MM.1S (cell line): ENCODE data around the gene PRM2.

Experiments
- DNase-seq: peaks from one replicate; pipeline ENCODE4 v3.0.0-alpha.2; 2015
- H2AFZ ChIP-seq: fragments of 300-600 bp; sonication (generic); 2 replicates; pipeline ENCODE4 v1.6.0; 2016; ENCODE audit warnings: antibody characterized with exemption, low read length
- H3F3A ChIP-seq: fragments of 300-600 bp; sonication (generic); 2 replicates; pipeline ENCODE4 v1.6.1; 2016; ENCODE audit warnings: mild to moderate bottlenecking, antibody characterized with exemption, low read length, moderate library complexity, mixed read lengths; ENCODE audit not compliant: insufficient read depth
- H3K27ac ChIP-seq: fragments of 300-600 bp; sonication (generic); 2 replicates; pipeline ENCODE4 v1.5.1; 2016; ENCODE audit warnings: mild to moderate bottlenecking, low read length
- H3K27me3 ChIP-seq: fragments of 300-600 bp; sonication (generic); replicated peaks from 2 replicates; pipeline ENCODE4 v1.6.0; 2016; ENCODE audit warnings: low read length; ENCODE audit not compliant: insufficient read depth
- H3K36me3 ChIP-seq: fragments of 300-600 bp; sonication (generic); replicated peaks from 2 replicates; pipeline ENCODE4 v1.6.1; 2016; ENCODE audit warnings: mild to moderate bottlenecking, low read length, mixed read lengths; ENCODE audit not compliant: insufficient read depth
- H3K4me1 ChIP-seq: fragments of 300-600 bp; sonication (generic); 2 replicates; pipeline ENCODE4 v1.6.1; 2016; ENCODE audit warnings: low read length, mixed read lengths
- H3K4me2 ChIP-seq: fragments of 300-600 bp; sonication (generic); 2 replicates; pipeline ENCODE4 v1.6.0; 2016; ENCODE audit warnings: low read depth, low read length
- H3K4me3 ChIP-seq: fragments of 300-600 bp; sonication (generic); 2 replicates; pipeline ENCODE4 v1.5.1; 2016; ENCODE audit warnings: low read length, mixed read lengths
- H3K79me2 ChIP-seq: fragments of 300-600 bp; sonication (generic); 2 replicates; pipeline ENCODE4 v1.6.1; 2016; ENCODE audit warnings: mixed run types, low read length, mixed read lengths
- H3K9ac ChIP-seq: fragments of 300-600 bp; sonication (generic); 2 replicates; pipeline ENCODE4 v1.6.1; 2016; ENCODE audit warnings: low read length, mixed read lengths
- H3K9me2 ChIP-seq: fragments of 300-600 bp; sonication (generic); replicated peaks from 2 replicates; pipeline ENCODE4 v1.6.1; 2016; ENCODE audit warnings: mild to moderate bottlenecking, low read length, mixed read lengths; ENCODE audit not compliant: insufficient read depth
- H3K9me3 ChIP-seq: fragments of 300-600 bp; sonication (generic); replicated peaks from 2 replicates; pipeline ENCODE4 v1.6.1; 2016; ENCODE audit warnings: mild to moderate bottlenecking, low read length, mixed read lengths; ENCODE audit not compliant: insufficient read depth
- H4K20me1 ChIP-seq: fragments of 300-600 bp; sonication (generic); 2 replicates; pipeline ENCODE4 v1.6.1; 2016; ENCODE audit warnings: mild to moderate bottlenecking, low read length, moderate library complexity, mixed read lengths; ENCODE audit not compliant: insufficient read depth
- EZH2 ChIP-seq: fragments of 300-600 bp; sonication (generic); optimal IDR thresholded peaks from 2 replicates; pipeline ENCODE3; 2017; ENCODE audit warnings: low read depth, mild to moderate bottlenecking, antibody characterized with exemption, low read length, mixed read lengths
- EZH2phosphoT487 ChIP-seq: fragments of 300-600 bp; sonication (generic); IDR thresholded peaks from 2 replicates; pipeline ENCODE4 v1.6.1; 2018; ENCODE audit warnings: antibody characterized with exemption, low read length
- TF ChIP-seq, protein P1 (sequence below): fragments of 300-600 bp; sonication (generic); IDR thresholded peaks from 2 replicates; pipeline ENCODE4 v1.5.1; 2016; ENCODE audit warnings: antibody characterized with exemption, low read length, mixed read lengths

The PRM2 gene, protein sequence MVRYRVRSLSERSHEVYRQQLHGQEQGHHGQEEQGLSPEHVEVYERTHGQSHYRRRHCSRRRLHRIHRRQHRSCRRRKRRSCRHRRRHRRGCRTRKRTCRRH

DNA sequence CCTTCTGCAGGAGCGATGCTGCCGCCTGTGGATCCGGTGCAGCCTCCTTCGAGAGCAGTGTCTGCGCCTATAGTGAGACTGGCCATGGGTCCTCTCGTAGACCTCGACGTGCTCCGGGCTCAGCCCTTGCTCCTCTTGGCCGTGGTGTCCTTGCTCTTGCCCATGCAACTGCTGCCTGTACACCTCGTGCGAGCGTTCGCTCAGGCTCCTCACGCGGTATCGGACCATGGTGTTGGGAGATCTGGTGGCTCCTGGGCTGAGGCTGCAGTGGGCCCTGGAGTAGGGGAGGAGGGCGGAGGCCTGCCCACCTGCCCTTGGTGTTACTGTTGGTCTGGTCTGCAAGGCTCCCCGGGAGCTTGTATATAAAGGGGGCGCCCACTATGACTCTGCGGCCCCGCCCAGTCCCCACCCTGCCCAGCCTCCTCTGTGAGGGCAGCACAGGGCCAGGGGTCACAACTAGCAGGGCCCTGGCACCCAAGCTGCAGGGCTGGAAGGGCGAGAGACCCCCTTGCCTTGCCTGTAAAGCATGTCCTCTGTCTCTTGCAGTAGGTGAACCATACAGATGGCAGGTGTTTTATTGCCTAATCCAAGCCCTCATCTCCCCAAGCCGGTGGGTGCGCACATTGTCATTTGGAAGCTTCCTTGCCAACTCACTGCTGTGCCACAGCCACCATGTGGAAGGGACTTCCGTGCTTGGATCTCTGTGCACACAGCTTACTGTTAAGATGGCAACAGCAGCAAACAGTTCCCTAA is at the start of gene PRM2:
Gene PRM2 (minus strand): TSS at position 338 of the 753 bp plus-strand sequence. CDS start 110 bp downstream, at position 228.
- no peak within 1 kb of the TSS for H3K27ac ChIP-seq
- no peak within 1 kb of the TSS for H3K4me2 ChIP-seq
- H4K20me1 ChIP-seq, result no peaks in the 10 kb centered on the region
- peaks cover 5% of the 10 kb centered on the region; the same call in 1 of the 2 replicates for H3K27me3 ChIP-seq
- no peak for DNase-seq
- no peaks in the 10 kb centered on the region for H3K9me3 ChIP-seq
- no peaks in the 10 kb centered on the region for H3F3A ChIP-seq
- H3K4me3 ChIP-seq, result no peak within 1 kb of the TSS
- H3K79me2 ChIP-seq, result no peaks in the 10 kb centered on the region
- TF ChIP-seq EZH2, result no peak
- H3K9me2 ChIP-seq, result no peaks in the 10 kb centered on the region
- no peaks in the 10 kb centered on the region for H3K36me3 ChIP-seq
- H2AFZ ChIP-seq, result no peak within 1 kb of the TSS
- no peak within 1 kb of the TSS for H3K9ac ChIP-seq
- 0 out of 2 replicates have a peak, but pooled peaks cover 7% of the 10 kb centered on the region for H3K4me1 ChIP-seq

DNA sequence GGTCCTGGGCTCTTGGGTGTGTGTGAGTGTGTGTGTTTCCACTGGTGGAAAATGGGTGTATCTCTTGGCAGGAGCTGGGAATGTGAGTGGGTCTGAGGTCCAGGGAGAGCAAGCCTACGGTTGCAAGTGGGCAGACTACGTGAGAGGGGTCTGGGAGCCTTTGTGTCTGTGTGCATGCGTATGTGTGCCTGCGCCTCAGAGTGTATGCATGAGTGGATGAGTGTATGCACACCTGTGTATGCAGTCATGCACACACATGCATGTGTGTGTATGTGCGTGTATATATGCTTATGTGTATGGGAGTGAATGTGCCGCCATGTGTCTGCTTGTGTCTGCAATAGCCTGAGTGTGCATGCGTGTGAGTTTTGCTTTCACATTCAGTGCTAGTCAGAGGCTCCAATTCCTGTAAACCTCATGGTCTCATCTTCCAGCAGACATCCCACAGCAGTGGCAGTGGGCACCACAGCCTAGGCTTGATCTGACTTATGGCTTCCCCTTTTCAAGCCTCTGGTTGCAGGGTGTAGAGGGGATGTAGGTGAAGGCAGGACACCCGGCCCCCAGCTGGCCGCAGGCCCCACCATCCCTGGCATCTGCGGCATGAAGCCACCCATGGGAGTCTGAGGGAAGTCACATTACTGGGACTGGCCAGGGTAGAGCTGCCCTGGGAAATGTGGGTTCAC is 49.3 kb upstream of the PRM2 start:
- no peak overlapping the region for H2AFZ ChIP-seq
- no peak overlapping the region for H3K27ac ChIP-seq
- H3K4me1 ChIP-seq, result peaks cover 26% of the 10 kb centered on the region
- H3K79me2 ChIP-seq, result no peaks in the 10 kb centered on the region
- TF ChIP-seq EZH2phosphoT487 (no peak), EZH2 (no peak)
- TF ChIP-seq, protein P1, sequence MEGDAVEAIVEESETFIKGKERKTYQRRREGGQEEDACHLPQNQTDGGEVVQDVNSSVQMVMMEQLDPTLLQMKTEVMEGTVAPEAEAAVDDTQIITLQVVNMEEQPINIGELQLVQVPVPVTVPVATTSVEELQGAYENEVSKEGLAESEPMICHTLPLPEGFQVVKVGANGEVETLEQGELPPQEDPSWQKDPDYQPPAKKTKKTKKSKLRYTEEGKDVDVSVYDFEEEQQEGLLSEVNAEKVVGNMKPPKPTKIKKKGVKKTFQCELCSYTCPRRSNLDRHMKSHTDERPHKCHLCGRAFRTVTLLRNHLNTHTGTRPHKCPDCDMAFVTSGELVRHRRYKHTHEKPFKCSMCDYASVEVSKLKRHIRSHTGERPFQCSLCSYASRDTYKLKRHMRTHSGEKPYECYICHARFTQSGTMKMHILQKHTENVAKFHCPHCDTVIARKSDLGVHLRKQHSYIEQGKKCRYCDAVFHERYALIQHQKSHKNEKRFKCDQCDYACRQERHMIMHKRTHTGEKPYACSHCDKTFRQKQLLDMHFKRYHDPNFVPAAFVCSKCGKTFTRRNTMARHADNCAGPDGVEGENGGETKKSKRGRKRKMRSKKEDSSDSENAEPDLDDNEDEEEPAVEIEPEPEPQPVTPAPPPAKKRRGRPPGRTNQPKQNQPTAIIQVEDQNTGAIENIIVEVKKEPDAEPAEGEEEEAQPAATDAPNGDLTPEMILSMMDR, result no peak
- no peaks in the 10 kb centered on the region for H3K9me3 ChIP-seq
- no peaks in the 10 kb centered on the region for H3K36me3 ChIP-seq
- peaks cover 19% of the 10 kb centered on the region for H3F3A ChIP-seq
- no peaks in the 10 kb centered on the region for H4K20me1 ChIP-seq
- no peak for DNase-seq
- no peak overlapping the region for H3K9ac ChIP-seq
- H3K4me2 ChIP-seq, result no peak overlapping the region
- no peaks in the 10 kb centered on the region for H3K27me3 ChIP-seq
- H3K9me2 ChIP-seq, result no peaks in the 10 kb centered on the region
- H3K4me3 ChIP-seq, result no peak overlapping the region

DNA sequence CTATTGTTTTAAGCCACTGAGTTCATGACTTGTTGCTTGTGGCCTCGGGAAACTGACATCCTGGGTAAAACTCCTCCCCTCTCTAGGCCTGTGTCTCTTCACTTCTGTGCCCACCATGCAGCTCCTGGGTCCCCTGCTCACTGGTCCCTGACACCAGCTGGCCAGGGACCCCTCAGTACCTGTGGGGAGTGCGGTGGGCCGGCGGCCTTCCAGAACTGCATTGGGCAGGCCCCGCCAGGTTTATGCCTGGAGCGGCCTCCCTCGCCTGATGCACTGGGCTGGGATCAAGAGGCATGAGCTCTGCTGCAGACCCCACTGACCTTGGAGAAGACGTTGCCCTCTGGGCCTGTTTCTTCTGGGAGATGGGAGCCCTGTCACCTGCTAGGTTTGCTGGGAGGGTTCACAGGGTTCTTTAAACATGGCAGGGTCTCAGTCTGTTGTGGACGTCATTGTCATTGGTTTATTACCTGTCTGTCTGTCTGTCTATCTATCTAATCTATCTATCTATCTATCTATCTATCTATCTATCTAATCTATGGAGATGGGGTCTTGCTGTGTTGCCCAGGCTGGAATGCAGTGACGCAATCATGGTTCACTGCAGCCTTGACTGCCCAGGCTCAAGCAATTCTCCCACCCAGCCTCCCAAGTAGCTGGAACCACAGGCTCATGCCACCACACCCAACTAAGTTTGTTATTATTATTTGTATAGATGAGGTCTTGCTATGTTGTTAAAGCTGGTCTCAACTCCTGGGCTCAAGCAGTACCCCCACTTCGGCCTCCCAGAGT is 47.5 kb upstream of the PRM2 start:
- Histone ChIP-seq H3K9me3 (no peaks in the 10 kb centered on the region), H3K4me2 (no peak overlapping the region), H3K4me1 (peaks cover 16% of the 10 kb centered on the region), H3K9ac (no peak overlapping the region), H2AFZ (no peak overlapping the region), H3K4me3 (no peak overlapping the region), H3K36me3 (no peaks in the 10 kb centered on the region), H3K27me3 (no peaks in the 10 kb centered on the region), H3K27ac (no peak overlapping the region), H3K9me2 (no peaks in the 10 kb centered on the region), H3F3A (peaks cover 13% of the 10 kb centered on the region), H3K79me2 (no peaks in the 10 kb centered on the region), H4K20me1 (no peaks in the 10 kb centered on the region)
- TF ChIP-seq EZH2phosphoT487, result no peak
- no peak for TF ChIP-seq EZH2
- TF ChIP-seq, protein P1, result no peak
- DNase-seq, result no peak
